Stomach (tissue), 4 donors: ENCODE measurements around the gene FAP.

ENCODE experiments used
- EP300 ChIP-seq: sonication (generic); formaldehyde crosslinking; IDR thresholded peaks from one replicate; pipeline ENCODE4 v1.6.1; 2017; ENCODE audit warnings: antibody characterized with exemption
- POLR2A ChIP-seq, 4 donors: fragments of 450-650 bp; IDR thresholded peaks; one replicate each; pipeline ENCODE4 v1.6.1; 2016; ENCODE audit warnings: antibody characterized with exemption in 4 of 4, control low read depth in 2 of 4, mild to moderate bottlenecking in 1 of 4, moderate library complexity in 1 of 4
- POLR2AphosphoS5 ChIP-seq, 3 donors: sonication (generic); formaldehyde crosslinking; IDR thresholded peaks; one replicate each; pipeline ENCODE4 v1.6.1; 2016; ENCODE audit warnings: antibody characterized with exemption in 3 of 3
- TF ChIP-seq, protein P1 (sequence below), 7 experiments: fragments of 450-650 bp in 4 of 7; fragments of 200-600 bp in 3 of 7; sonication (generic) in 3 of 7; IDR thresholded peaks; one replicate each; pipeline ENCODE4 v1.5.1; 2016 to 2019; ENCODE audit warnings: antibody characterized with exemption in 7 of 7, control low read depth in 2 of 7, mild to moderate bottlenecking in 1 of 7

DNA sequence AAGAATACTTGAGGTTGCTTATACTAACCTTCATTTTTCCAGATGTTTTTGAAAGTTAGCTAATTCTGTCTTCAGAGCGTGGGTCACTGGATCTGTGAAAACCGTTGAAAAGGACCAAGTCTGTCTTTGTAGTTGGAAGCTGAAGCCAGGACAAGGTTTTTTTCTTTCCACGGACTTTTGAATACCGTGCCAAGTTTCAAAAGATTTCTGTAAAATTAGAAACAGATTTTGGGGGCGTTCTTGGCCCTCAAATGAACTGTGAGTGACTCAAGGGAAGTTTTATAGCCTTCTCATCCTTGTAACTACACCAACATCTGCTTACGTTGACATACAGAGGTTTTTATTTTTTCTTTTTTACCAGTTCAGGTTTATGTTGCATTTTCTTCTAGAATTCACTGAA is at the start of gene FAP:
- TF ChIP-seq POLR2AphosphoS5 (IDR thresholded peaks at IDR 0.05), result no peak
- TF ChIP-seq, protein P1, sequence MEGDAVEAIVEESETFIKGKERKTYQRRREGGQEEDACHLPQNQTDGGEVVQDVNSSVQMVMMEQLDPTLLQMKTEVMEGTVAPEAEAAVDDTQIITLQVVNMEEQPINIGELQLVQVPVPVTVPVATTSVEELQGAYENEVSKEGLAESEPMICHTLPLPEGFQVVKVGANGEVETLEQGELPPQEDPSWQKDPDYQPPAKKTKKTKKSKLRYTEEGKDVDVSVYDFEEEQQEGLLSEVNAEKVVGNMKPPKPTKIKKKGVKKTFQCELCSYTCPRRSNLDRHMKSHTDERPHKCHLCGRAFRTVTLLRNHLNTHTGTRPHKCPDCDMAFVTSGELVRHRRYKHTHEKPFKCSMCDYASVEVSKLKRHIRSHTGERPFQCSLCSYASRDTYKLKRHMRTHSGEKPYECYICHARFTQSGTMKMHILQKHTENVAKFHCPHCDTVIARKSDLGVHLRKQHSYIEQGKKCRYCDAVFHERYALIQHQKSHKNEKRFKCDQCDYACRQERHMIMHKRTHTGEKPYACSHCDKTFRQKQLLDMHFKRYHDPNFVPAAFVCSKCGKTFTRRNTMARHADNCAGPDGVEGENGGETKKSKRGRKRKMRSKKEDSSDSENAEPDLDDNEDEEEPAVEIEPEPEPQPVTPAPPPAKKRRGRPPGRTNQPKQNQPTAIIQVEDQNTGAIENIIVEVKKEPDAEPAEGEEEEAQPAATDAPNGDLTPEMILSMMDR (IDR thresholded peaks at IDR 0.05), result no peak
- no peak for TF ChIP-seq POLR2A (IDR thresholded peaks at IDR 0.05)
- TF ChIP-seq EP300, result no peak
